Fibroblast of lung (primary cell): Measurements from ENCODE around the gene USP8. TPM values are rescaled to one million over a fixed set of nuclear protein-coding genes. Genes with fewer than 3 reads are reported as not detected.
"Not testable (repeated sequence)": the region's sequence is repeated elsewhere in the genome, so short reads cannot be mapped to it uniquely, and the experiment has no call there.

Experiments used
- DNase-seq, 2 donors: peaks; one replicate each; pipeline versions ENCODE4 v3.0.0 to v3.0.0-alpha.2; 2010; ENCODE audit warnings: low read depth in 2 of 2
- H2AFZ ChIP-seq: 2 replicates; pipeline ENCODE4 v1.5.1; 2012; ENCODE audit warnings: low read length, control low read depth, inconsistent platforms
- H3K27ac ChIP-seq: 2 replicates; pipeline ENCODE4 v1.5.1; 2011; ENCODE audit warnings: low read length, control low read depth; ENCODE audit not compliant: insufficient read depth
- H3K27me3 ChIP-seq: 2 replicates; pipeline ENCODE4 v1.5.1; 2011; ENCODE audit warnings: mild to moderate bottlenecking, low read length; ENCODE audit not compliant: control insufficient read depth, insufficient read depth
- H3K36me3 ChIP-seq: 2 replicates; pipeline ENCODE4 v1.5.1; 2011; ENCODE audit warnings: low read length; ENCODE audit not compliant: control insufficient read depth, insufficient read depth
- H3K4me1 ChIP-seq: 2 replicates; pipeline ENCODE4 v1.5.1; 2011; ENCODE audit warnings: low read length; ENCODE audit not compliant: control insufficient read depth, insufficient read depth; ENCODE audit errors: extremely low read depth
- H3K4me2 ChIP-seq: 2 replicates; pipeline ENCODE4 v1.5.1; 2011; ENCODE audit warnings: low read length, control low read depth; ENCODE audit not compliant: insufficient read depth; ENCODE audit errors: extremely low read depth
- H3K4me3 ChIP-seq, 4 experiments: fragments of 200-600 bp in 1 of 4; sonication (generic) in 1 of 4; replicated peaks in 1 of 4; 2 replicates each; pipeline ENCODE4 v1.5.1; 2011 to 2016; ENCODE audit warnings: low read length in 4 of 4, low read depth in 3 of 4, mild to moderate bottlenecking in 3 of 4, control low read depth in 2 of 4, inconsistent platforms in 1 of 4, mixed read lengths in 1 of 4; ENCODE audit not compliant: insufficient read depth in 1 of 4; ENCODE audit errors: control extremely low read depth in 1 of 4
- H3K79me2 ChIP-seq: 2 replicates; pipeline ENCODE4 v1.5.1; 2012; ENCODE audit warnings: mild to moderate bottlenecking, low read length, inconsistent platforms; ENCODE audit not compliant: control insufficient read depth, insufficient read depth
- H3K9ac ChIP-seq: 2 replicates; pipeline ENCODE4 v1.5.1; 2011; ENCODE audit warnings: mild to moderate bottlenecking, low read length, control low read depth; ENCODE audit not compliant: insufficient read depth
- H3K9me3 ChIP-seq: 2 replicates; pipeline ENCODE4 v1.5.1; 2012; ENCODE audit warnings: low read depth, low read length; ENCODE audit not compliant: control insufficient read depth, insufficient read depth
- H4K20me1 ChIP-seq: 2 replicates; pipeline ENCODE4 v1.5.1; 2011; ENCODE audit warnings: low read length; ENCODE audit not compliant: control insufficient read depth, insufficient read depth; ENCODE audit errors: extremely low read depth
- CTCF ChIP-seq, 2 donors: IDR thresholded peaks in 1 of 2; conservative IDR thresholded peaks in 1 of 2; 1 replicate in 1 of 2; 2 replicates in 1 of 2; pipeline ENCODE4 v1.5.1; 2011 to 2012; ENCODE audit warnings: low read length in 2 of 2, control low read depth in 1 of 2, inconsistent platforms in 1 of 2, low read depth in 1 of 2, mild to moderate bottlenecking in 1 of 2
- EZH2 ChIP-seq: IDR thresholded peaks from 2 replicates; pipeline ENCODE4 v1.5.1; 2012; ENCODE audit warnings: low read length, control low read depth, mild to moderate bottlenecking; ENCODE audit errors: missing control alignments
- polyA plus RNA-seq, 2 donors: library from polyadenylated mRNA; depleted of rRNA in 1 of 2; stranded (reverse) in 1 of 2; unstranded in 1 of 2; fragments of >200 nt; gene quantifications; 2 replicates each; pipeline ENCODE4 v1.2.1, GENCODE V29; 2011 to 2012; ENCODE audit warnings: missing spikeins in 1 of 2
- total RNA-seq: library from RNA; depleted of rRNA; stranded (reverse); fragments of >200 nt; gene quantifications from 2 replicates; pipeline ENCODE4 v1.2.1, GENCODE V29; 2014

USP8 gene
- total and polyA plus RNA-seq, 2 donors (not counting 1 experiment from before 2014, with no cell fraction given): 52.2 to 58.5 TPM

GRCh38 chr15:50501815-50502214 lies 77.6 kb downstream of the USP8 start:
- Histone ChIP-seq H2AFZ (no peak overlapping the region), H3K27ac (no peak overlapping the region), H3K9ac (no peak overlapping the region), H3K27me3 (no peaks in the 10 kb centered on the region), H3K9me3 (no peaks in the 10 kb centered on the region), H3K4me2 (no peak overlapping the region), H3K4me3 (no peak overlapping the region), H3K36me3 (peaks cover 1% of the 10 kb centered on the region), H3K79me2 (no peaks in the 10 kb centered on the region), H3K4me1 (no peaks in the 10 kb centered on the region), H4K20me1 (no peaks in the 10 kb centered on the region)
- DNase-seq: no peak
- TF ChIP-seq CTCF (conservative IDR thresholded peaks at IDR 0.05 in 1 of 2, IDR thresholded peaks at IDR 0.05 in 1 of 2; ENCODE audit: low read depth in 1 of 2, low read length in 2 of 2) (no peak), EZH2 (no peak)

GRCh38 chr15:50503144-50503543 lies 78.9 kb downstream of the USP8 start:
- Histone ChIP-seq H3K4me2 (no peak overlapping the region), H3K27me3 (no peaks in the 10 kb centered on the region), H3K9me3 (no peaks in the 10 kb centered on the region), H3K9ac (no peak overlapping the region), H3K27ac (no peak overlapping the region), H2AFZ (no peak overlapping the region), H3K79me2 (no peaks in the 10 kb centered on the region), H3K4me3 (no peak overlapping the region), H4K20me1 (no peaks in the 10 kb centered on the region), H3K4me1 (no peaks in the 10 kb centered on the region), H3K36me3 (peaks cover 1% of the 10 kb centered on the region)
- DNase-seq: no peak
- TF ChIP-seq CTCF (conservative IDR thresholded peaks at IDR 0.05 in 1 of 2, IDR thresholded peaks at IDR 0.05 in 1 of 2; ENCODE audit: low read depth in 1 of 2, low read length in 2 of 2) (no peak), EZH2 (no peak)

GRCh38 chr15:50505656-50506055 lies 81.5 kb downstream of the USP8 start:
- H3K79me2 ChIP-seq, H3K4me1 ChIP-seq, H3K9ac ChIP-seq, H3K4me2 ChIP-seq, DNase-seq, H2AFZ ChIP-seq, H3K4me3 ChIP-seq, H3K36me3 ChIP-seq, H4K20me1 ChIP-seq, H3K27me3 ChIP-seq, H3K9me3 ChIP-seq, H3K27ac ChIP-seq: not testable (repeated sequence)

- H3K36me3 ChIP-seq: no peaks in the 10 kb centered on the region
- H3K9ac ChIP-seq: no peak overlapping the region
- H3K4me1 ChIP-seq: no peaks in the 10 kb centered on the region
- DNase-seq: no peak
- no peak for TF ChIP-seq CTCF (conservative IDR thresholded peaks at IDR 0.05 in 1 of 2, IDR thresholded peaks at IDR 0.05 in 1 of 2; ENCODE audit: low read depth in 1 of 2, low read length in 2 of 2)
- TF ChIP-seq EZH2: no peak
- no peaks in the 10 kb centered on the region for H3K79me2 ChIP-seq
- no peaks in the 10 kb centered on the region for H3K9me3 ChIP-seq
- H3K4me2 ChIP-seq: no peak overlapping the region
- H3K4me3 ChIP-seq: no peak overlapping the region
- H3K27ac ChIP-seq: no peak overlapping the region
- H2AFZ ChIP-seq: no peak overlapping the region
- H3K27me3 ChIP-seq: no peaks in the 10 kb centered on the region
- no peaks in the 10 kb centered on the region for H4K20me1 ChIP-seq
Measured at GRCh38 chr15:50506121-50506520, 81.9 kb downstream of the USP8 start.
